K562 (cell line): ENCODE measurements around the gene RBSN. TPM values are rescaled to one million over a fixed set of nuclear protein-coding genes. Genes with fewer than 3 reads are reported as not detected.

ENCODE experiments used
- AFF1 ChIP-seq, 2 experiments: fragments of 450-650 bp; IDR thresholded peaks; 2 replicates each; pipeline ENCODE4 v1.6.1; 2018; ENCODE audit warnings: mild to moderate bottlenecking in 2 of 2, low read depth in 1 of 2; ENCODE audit not compliant: partially characterized antibody in 2 of 2
- CREBBP ChIP-seq: IDR thresholded peaks from one replicate; pipeline ENCODE4 v1.6.1; 2012; ENCODE audit warnings: low read depth, mild to moderate bottlenecking, control low read depth, inconsistent platforms, low read length
- ETV1 ChIP-seq: fragments of 450-650 bp; conservative IDR thresholded peaks from 2 replicates; pipeline ENCODE4 v1.6.1; 2016; ENCODE audit warnings: missing genetic modification characterization, control low read depth, low read depth, missing compliant biosample characterization
- FOXM1 ChIP-seq, 2 experiments: fragments of 450-650 bp in 1 of 2; sonication (generic) in 1 of 2; formaldehyde crosslinking in 1 of 2; IDR thresholded peaks; 2 replicates each; pipeline versions ENCODE4 v1.6.1 to v1.9.0; 2017 to 2022; ENCODE audit warnings: low read depth in 2 of 2, mild to moderate bottlenecking in 2 of 2, missing genetic modification reagents in 1 of 2, moderate library complexity in 1 of 2
- HMBOX1 ChIP-seq: sonication (generic); IDR thresholded peaks from 2 replicates; pipeline ENCODE4 v1.6.1; 2016
- MITF ChIP-seq: IDR thresholded peaks from 2 replicates; pipeline ENCODE4 v1.6.1; 2014; ENCODE audit warnings: antibody characterized with exemption
- NBN ChIP-seq: fragments of 450-650 bp; IDR thresholded peaks from 2 replicates; pipeline ENCODE4 v1.6.1; 2016; ENCODE audit warnings: low read depth, mild to moderate bottlenecking
- NCOR1 ChIP-seq: fragments of 450-650 bp; IDR thresholded peaks from 2 replicates; pipeline ENCODE4 v1.6.1; 2016; ENCODE audit warnings: mild to moderate bottlenecking, moderate library complexity
- NR2C2 ChIP-seq, 2 experiments: fragments of 200-800 bp in 1 of 2; sonication (Bioruptor generic) in 1 of 2; sonication (generic) in 1 of 2; formaldehyde crosslinking in 1 of 2; IDR thresholded peaks; 2 replicates each; pipeline versions ENCODE4 v1.6.1 to v1.8.0; 2016 to 2022; ENCODE audit warnings: mild to moderate bottlenecking in 1 of 2, missing compliant biosample characterization in 1 of 2, missing genetic modification characterization in 1 of 2, missing genetic modification reagents in 1 of 2
- PATZ1 ChIP-seq: fragments of 250-450 bp; sonication (Bioruptor Pico); IDR thresholded peaks from 2 replicates; pipeline ENCODE4 v1.5.0; 2020; ENCODE audit warnings: mild to moderate bottlenecking, borderline replicate concordance
- PHB ChIP-seq: fragments of 250-450 bp; sonication (Bioruptor Pico); IDR thresholded peaks from 2 replicates; pipeline ENCODE4 v1.5.0; 2021
- SRSF7 ChIP-seq: fragments of 200-400 bp; formaldehyde crosslinking; optimal IDR thresholded peaks from 2 replicates; pipeline ENCODE3; 2017; ENCODE audit warnings: mild to moderate bottlenecking, low read depth, low read length
- TCFL5 ChIP-seq: fragments of 250-450 bp; sonication (Bioruptor Pico); conservative IDR thresholded peaks from 2 replicates; pipeline ENCODE4 v1.6.1; 2021; ENCODE audit warnings: mild to moderate bottlenecking, moderate library complexity, matching md5 sums
- ZFP36 ChIP-seq: fragments of 150-350 bp; IDR thresholded peaks from 2 replicates; pipeline ENCODE4 v1.6.1; 2018; ENCODE audit warnings: low read length, low read depth; ENCODE audit not compliant: partially characterized antibody
- ZKSCAN3 ChIP-seq: fragments of 250-450 bp; sonication (Bioruptor Pico); IDR thresholded peaks from 2 replicates; pipeline ENCODE4 v1.4.0; 2020
- ZNF3 ChIP-seq: fragments of 250-450 bp; sonication (Bioruptor Pico); IDR thresholded peaks from 2 replicates; pipeline ENCODE4 v1.5.0; 2021; ENCODE audit warnings: mild to moderate bottlenecking, moderate library complexity
- ZNF324 ChIP-seq: fragments of 250-450 bp; sonication (Bioruptor Pico); IDR thresholded peaks from 2 replicates; pipeline ENCODE4 v1.4.0; 2020; ENCODE audit warnings: mild to moderate bottlenecking
- ZNF395 ChIP-seq: fragments of 200-800 bp; sonication (Bioruptor generic); IDR thresholded peaks from 2 replicates; pipeline ENCODE4 v1.6.1; 2017; ENCODE audit warnings: missing genetic modification characterization, missing compliant biosample characterization
- ZNF589 ChIP-seq: fragments of 200-800 bp; sonication (Bioruptor generic); IDR thresholded peaks from 2 replicates; pipeline ENCODE4 v1.6.1; 2016; ENCODE audit warnings: low read depth, missing genetic modification characterization, missing compliant biosample characterization
- polyA plus RNA-seq, 8 experiments: library from polyadenylated mRNA; depleted of rRNA in 4 of 8; stranded (reverse) in 5 of 8; unstranded in 3 of 8; fragments of >200 nt; fragmentation: Nextera tagmentation in 2 of 8; fragmentation: Illumina TruSeq in 1 of 8; extraction: Ambion mirVana in 2 of 8; extraction: Trizol in 1 of 8; gene quantifications; 2 replicates each; pipeline versions ENCODE4 v1.2.1 to v1.2.3, GENCODE V29; 2011 to 2014; ENCODE audit warnings: inconsistent platforms in 1 of 8, missing spikeins in 1 of 8
- total RNA-seq, 7 experiments: library from RNA; depleted of rRNA in 6 of 7; stranded (reverse); fragments of >200 nt in 6 of 7; fragmentation: Illumina TruSeq in 2 of 7; extraction: Trizol in 2 of 7; gene quantifications; 2 replicates each; pipeline versions ENCODE4 v1.2.1 to v1.2.3, GENCODE V29; 2011 to 2021; ENCODE audit warnings: low replicate concordance in 1 of 7

RBSN gene
- total and polyA plus RNA-seq, 9 of the 15 experiments (the other 6 are each of a cell fraction or from before 2014, with no cell fraction given), result 2.9 to 19.6 (median 15.0) TPM

- TF ChIP-seq NR2C2 (CRISPR knock-in tag; IDR thresholded peaks at IDR 0.05) (no peak), NR2C2 (tag; IDR thresholded peaks at IDR 0.05) (no peak), ZKSCAN3 (CRISPR knock-in tag) (no peak), ZNF589 (CRISPR knock-in tag) (no peak), AFF1 (IDR thresholded peaks at IDR 0.05; ENCODE audit: low read depth in 1 of 2, partially characterized antibody in 2 of 2) (no peak), ZFP36 (no peak), ZNF324 (CRISPR knock-in tag) (no peak), ZNF395 (CRISPR knock-in tag) (no peak), PHB (CRISPR knock-in tag) (no peak), FOXM1 (IDR thresholded peaks at IDR 0.05; ENCODE audit: low read depth) (no peak), FOXM1 (CRISPR knock-in tag; IDR thresholded peaks at IDR 0.05; ENCODE audit: low read depth) (no peak), NBN (no peak), HMBOX1 (no peak), SRSF7 (no peak), ETV1 (no peak), MITF (no peak), ZNF3 (CRISPR knock-in tag) (no peak), NCOR1 (0 out of 2 replicates have a peak, but pooled peaks have one; percentile 29), CREBBP (no peak), TCFL5 (CRISPR knock-in tag) (no peak), PATZ1 (CRISPR knock-in tag) (no peak)
These were observed 58.1 kb downstream of the RBSN start (continued) for GRCh38 chr3:15040844-15041243.
